SK-N-SH treated with all-trans-retinoic acid at 6 μM for 48 hours (cell line): ENCODE data around the gene ATL2.

Experiments used
- ARNTL ChIP-seq: fragments of 450-650 bp; formaldehyde crosslinking; IDR thresholded peaks from 2 replicates; pipeline ENCODE4 v1.5.0; 2020; ENCODE audit warnings: low read depth, mild to moderate bottlenecking, moderate library complexity, borderline replicate concordance
- BACH2 ChIP-seq: fragments of 250-450 bp; sonication (Bioruptor Pico); IDR thresholded peaks from 2 replicates; pipeline ENCODE4 v1.9.0; 2021; ENCODE audit warnings: mild to moderate bottlenecking, borderline replicate concordance
- CREB5 ChIP-seq: fragments of 250-450 bp; sonication (Bioruptor Pico); IDR thresholded peaks from 2 replicates; pipeline ENCODE4 v1.5.1; 2020; ENCODE audit warnings: low read depth, mild to moderate bottlenecking, moderate library complexity
- ESRRG ChIP-seq: fragments of 250-450 bp; sonication (Bioruptor Pico); IDR thresholded peaks from 2 replicates; pipeline ENCODE4 v1.6.1; 2021; ENCODE audit warnings: mild to moderate bottlenecking
- GLIS3 ChIP-seq: fragments of 250-450 bp; sonication (Bioruptor Pico); IDR thresholded peaks from 2 replicates; pipeline ENCODE4 v1.5.0; 2020; ENCODE audit warnings: mild to moderate bottlenecking, moderate library complexity
- PATZ1 ChIP-seq: fragments of 250-450 bp; sonication (Bioruptor Pico); IDR thresholded peaks from 2 replicates; pipeline ENCODE4 v1.8.0; 2020; ENCODE audit warnings: mild to moderate bottlenecking, moderate library complexity, borderline replicate concordance
- POU6F1 ChIP-seq: fragments of 250-450 bp; sonication (Bioruptor Pico); IDR thresholded peaks from 2 replicates; pipeline ENCODE4 v1.8.0; 2021; ENCODE audit warnings: low read depth, mild to moderate bottlenecking, moderate library complexity, borderline replicate concordance
- PPARA ChIP-seq: fragments of 250-450 bp; sonication (Bioruptor Pico); IDR thresholded peaks from 2 replicates; pipeline ENCODE4 v1.5.0; 2020; ENCODE audit warnings: mild to moderate bottlenecking, borderline replicate concordance
- RARB ChIP-seq: fragments of 250-450 bp; sonication (Bioruptor Pico); IDR thresholded peaks from 2 replicates; pipeline ENCODE4 v1.8.0; 2021; ENCODE audit warnings: mild to moderate bottlenecking, moderate library complexity
- ZC3H10 ChIP-seq: fragments of 250-450 bp; sonication (Bioruptor Pico); IDR thresholded peaks from 2 replicates; pipeline ENCODE4 v1.5.1; 2021; ENCODE audit warnings: mild to moderate bottlenecking, moderate library complexity
- ZFP3 ChIP-seq: fragments of 250-450 bp; sonication (Bioruptor Pico); IDR thresholded peaks from 2 replicates; pipeline ENCODE4 v1.5.0; 2020; ENCODE audit warnings: mild to moderate bottlenecking, moderate library complexity
- ZFP30 ChIP-seq: fragments of 450-650 bp; formaldehyde crosslinking; IDR thresholded peaks from 2 replicates; pipeline ENCODE4 v1.5.0; 2022; ENCODE audit warnings: mild to moderate bottlenecking, moderate library complexity
- ZNF70 ChIP-seq: fragments of 450-650 bp; formaldehyde crosslinking; IDR thresholded peaks from 2 replicates; pipeline ENCODE4 v1.5.0; 2020; ENCODE audit warnings: mild to moderate bottlenecking, moderate library complexity
- ZNF8 ChIP-seq: fragments of 450-650 bp; formaldehyde crosslinking; IDR thresholded peaks from 2 replicates; pipeline ENCODE4 v1.5.0; 2020; ENCODE audit warnings: mild to moderate bottlenecking, moderate library complexity

GRCh38 chr2:38260469-38260868 lies 116.6 kb downstream of the ATL2 start:
- TF ChIP-seq ZFP30: no peak
- TF ChIP-seq PPARA (CRISPR knock-in tag): no peak
- TF ChIP-seq BACH2 (CRISPR knock-in tag): no peak
- TF ChIP-seq CREB5 (CRISPR knock-in tag): no peak
- no peak for TF ChIP-seq GLIS3
- TF ChIP-seq ARNTL (CRISPR knock-in tag): no peak
- no peak for TF ChIP-seq ZC3H10
- no peak for TF ChIP-seq ESRRG (CRISPR knock-in tag)
- TF ChIP-seq RARB (CRISPR knock-in tag): no peak
- TF ChIP-seq POU6F1: no peak
- no peak for TF ChIP-seq PATZ1 (CRISPR knock-in tag)
- TF ChIP-seq ZFP3 (CRISPR knock-in tag): no peak
- no peak for TF ChIP-seq ZNF8 (CRISPR knock-in tag)
- no peak for TF ChIP-seq ZNF70
